NCI-H2227 (cell line): ENCODE data around the gene PGS1.
"Not testable (repeated sequence)": the region's sequence is repeated elsewhere in the genome, so short reads cannot be mapped to it uniquely, and the experiment has no call there.

Experiments used
- DNase-seq: peaks from one replicate; lab custom pipeline; 2025; ENCODE audit not compliant: unreplicated experiment; lab: John Stamatoyannopoulos, UW

The PGS1 gene

DNA sequence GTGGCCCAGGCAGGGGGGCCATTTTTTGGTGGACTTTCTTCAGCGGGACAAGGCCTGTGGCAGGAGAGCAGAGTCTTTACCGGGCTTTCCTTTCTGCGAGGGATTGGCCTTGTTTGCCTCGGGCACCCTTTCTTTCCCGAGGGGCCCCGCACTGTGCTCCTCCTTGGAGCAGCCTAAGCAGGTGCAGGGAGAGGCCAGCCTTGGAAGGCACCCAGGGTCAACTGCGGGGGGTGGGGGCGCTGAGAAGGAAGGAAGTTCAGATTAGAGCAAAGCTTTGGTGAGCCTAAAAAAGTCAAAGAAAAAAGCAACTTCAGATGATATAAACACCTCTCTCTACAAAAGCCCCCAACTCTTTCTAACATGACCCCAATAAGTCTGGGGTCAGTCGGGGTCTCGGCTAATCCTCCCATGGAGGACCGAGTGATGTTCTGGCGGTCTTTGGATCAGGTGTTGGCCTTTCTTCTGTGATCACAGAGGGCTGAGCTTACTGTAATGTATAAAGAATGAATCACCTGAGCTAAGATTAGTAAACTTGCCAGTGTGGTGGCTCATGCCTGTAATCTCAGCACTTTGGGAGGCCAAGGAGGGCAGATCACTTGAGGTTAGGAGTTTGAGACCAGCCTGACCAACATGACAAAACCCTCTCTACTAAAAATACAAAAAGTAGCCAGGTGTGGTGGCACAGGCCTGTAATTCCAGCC, 63.0 kb downstream of the PGS1 start:
- DNase-seq = no peak

DNA sequence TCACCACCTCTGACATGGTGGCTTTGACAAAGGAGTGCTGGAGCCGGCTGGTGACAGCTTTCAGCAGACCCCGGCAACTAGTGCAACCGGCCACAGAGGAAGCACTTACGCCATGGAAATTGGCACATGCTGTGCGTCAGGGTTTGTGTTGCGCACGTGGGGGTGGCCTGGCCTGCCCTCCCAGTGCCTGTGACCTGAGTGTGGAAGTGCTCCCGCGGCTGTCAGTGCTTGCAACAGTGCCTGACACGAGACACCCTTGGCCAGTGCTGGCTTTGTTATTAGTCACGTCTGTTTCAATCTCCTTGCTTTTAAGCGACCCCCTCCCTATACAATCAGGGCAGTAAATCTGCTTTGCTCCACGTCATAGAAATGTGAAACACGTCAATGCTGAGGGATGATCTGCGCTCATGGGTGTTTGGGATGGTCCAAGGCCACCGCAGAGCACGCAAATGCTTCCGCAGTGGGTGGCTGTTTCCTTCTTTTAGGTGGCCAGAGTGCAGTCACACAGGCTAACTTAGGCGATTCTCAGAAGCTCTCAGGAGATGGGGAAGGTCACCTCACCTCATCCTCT, 64.3 kb downstream of the PGS1 start:
- DNase-seq = no peak

DNA sequence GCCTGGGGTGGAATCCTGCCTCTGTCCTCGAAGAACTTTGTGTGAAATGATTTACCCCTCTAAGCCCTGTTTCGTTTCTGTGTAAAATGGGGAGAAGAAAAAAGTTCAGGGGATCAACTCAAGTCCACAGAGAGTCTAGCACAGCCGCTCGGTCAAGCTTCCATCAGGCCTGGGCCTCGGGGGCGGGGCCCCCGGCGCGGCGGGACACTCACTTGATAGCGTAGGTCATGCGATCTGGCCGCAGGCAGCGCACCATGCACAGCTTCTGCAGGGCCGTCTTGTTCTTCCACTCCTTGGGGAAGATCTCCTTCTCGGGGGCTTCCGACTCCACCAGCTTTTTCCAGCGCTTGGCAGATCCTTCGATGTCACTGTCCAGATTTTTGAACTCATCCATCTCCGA, 65.9 kb downstream of the PGS1 start:
- no peak for DNase-seq

DNA sequence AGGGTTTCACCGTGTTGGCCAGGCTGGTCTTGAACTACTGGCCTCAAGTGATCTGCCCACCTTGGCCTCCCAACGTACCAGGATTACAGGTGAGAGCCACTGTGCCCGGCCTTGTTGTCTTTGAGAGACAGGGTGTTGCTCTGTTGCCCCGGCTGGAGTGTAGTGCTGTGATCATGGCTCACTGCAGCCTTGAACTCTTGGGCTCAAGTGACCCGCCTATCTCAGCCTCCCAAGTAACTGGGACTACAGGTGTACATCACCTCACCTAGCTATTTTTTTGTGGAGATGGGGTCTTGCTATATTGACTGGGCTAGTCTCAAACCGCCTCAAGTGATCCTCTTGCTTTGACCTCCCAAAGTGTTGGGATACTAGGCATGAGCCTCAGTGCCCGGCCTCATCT, 68.4 kb downstream of the PGS1 start:
- DNase-seq = no peak

DNA sequence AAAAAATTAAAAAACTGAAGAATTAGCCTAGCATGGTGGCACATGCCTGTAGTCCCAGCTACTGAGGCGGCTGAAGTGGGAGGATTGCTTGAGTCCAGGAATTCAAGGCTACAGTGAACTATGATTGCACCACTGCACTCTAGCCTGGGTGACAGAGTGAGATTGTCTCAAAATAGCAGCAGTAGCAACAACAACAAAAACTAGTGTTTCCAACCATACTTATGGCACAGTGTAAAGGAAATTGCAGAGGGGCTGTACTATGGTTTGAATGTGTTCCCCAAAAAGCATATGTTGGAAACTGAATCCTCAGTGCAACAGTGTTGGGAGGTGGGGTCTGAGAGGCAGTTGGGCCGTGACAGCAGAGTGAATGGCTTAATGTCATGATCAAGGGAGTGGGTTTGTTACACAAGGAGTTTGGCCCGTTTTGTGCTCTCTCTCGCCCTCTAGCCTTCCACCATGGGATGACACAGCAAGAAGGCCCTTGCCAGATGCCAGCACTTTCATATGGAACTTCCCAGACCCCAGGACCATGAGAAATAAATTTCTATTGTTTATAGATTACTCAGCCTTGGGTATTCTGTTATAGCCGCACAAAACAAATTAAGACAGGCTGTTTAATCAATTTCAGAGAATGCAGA, 70.0 kb downstream of the PGS1 start:
- DNase-seq = no peak

DNA sequence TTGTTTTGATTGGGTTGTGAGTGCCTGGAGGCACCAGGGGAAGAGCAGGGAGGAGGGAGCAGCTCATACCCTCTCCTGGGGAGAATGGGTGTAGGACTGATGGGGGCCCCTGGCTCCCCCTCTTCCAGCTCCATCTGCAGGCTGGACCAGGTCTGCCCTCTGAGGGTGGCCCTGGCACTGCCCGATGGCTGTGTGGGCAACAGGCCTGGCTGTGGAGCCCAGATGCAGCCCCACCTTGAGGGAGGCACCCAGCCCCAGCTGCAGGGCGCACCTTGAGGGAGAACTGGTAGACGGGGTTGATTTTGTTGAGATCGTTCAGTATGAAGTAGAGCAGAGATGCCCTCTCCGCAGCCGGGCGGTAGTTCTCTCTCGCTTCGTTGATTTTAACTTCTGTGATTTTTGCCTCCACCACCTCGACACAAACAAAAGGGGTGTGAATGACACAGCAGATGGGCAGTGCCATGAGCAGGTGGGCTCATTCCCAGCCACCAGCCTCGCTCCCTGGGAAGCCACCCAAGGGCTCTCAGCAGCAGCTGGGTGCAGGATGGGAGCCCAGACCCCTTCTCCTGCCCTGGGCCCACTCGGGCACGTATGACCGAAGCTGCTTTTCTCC, 71.6 kb downstream of the PGS1 start:
- no peak for DNase-seq

DNA sequence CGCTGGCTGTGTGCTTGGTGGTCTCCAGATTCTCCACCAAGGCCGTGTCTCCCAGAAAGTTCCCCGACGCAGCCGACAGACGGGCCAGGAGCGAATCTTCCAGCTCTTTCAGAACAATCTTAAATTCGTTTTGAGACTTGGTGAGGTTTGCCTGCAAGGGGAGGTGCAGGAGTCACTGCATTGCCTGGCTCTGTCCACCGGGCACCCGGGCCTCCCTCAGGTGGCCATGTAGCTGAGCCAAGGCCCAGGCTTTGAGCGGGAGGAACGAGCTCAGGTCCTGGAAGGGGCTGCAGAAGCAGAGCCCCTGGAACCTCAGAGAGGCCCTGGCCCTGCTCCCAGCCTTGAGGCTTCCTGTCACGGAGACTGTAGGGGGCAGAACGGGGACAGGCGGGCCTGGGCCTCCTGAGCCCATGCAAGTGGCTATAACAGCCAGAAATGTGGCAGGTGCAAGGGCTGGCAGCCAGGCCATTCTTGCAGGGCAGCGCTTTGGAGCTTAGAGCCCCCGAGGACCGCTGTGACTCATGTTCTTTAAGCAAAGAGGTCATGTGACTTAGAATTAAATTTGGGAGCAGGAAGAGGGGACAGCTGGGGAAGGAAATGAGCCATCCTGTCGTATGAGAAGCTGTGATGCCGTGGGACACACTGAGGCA, 72.4 kb downstream of the PGS1 start:
- no peak for DNase-seq

DNA sequence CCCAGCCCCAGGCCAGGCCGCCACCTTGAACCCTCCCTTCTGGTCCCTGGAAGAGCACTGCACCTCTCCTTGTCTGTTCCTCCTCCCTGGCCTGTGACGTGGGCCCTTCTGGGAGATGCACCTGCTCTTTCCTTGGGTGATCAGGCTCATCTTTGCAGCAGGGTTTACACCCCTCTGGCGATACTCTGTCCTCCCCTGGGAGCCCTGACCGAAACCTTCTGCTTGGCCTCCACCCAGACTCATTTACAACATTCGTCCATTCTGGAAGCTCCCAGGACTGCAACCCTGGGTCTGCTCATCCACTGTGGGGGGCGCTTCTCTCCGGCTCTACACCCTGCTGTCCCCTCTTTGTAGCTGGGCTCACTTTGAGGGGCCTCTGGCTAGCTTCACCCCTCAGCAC, 73.3 kb downstream of the PGS1 start:
- no peak for DNase-seq

DNA sequence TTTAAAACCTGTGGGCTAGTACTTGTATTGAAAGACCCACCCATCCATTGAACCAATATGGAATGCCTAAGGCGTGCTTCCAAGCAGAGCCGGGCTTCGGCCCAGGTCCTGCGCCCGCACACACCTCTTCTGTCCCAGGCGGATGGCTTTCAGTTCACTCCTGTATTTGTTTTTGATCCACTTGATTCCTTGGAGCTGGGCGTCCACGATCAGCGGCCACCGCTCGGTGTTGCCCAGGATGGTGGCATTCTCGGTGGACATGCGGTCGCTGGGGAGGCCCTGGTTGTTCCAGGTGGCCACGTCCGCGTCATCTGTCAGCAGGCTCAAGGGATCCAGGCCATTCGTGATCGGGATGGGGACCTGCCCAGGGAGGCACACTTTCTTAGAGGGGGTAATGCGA, 75.9 kb downstream of the PGS1 start:
- no peak for DNase-seq

DNA sequence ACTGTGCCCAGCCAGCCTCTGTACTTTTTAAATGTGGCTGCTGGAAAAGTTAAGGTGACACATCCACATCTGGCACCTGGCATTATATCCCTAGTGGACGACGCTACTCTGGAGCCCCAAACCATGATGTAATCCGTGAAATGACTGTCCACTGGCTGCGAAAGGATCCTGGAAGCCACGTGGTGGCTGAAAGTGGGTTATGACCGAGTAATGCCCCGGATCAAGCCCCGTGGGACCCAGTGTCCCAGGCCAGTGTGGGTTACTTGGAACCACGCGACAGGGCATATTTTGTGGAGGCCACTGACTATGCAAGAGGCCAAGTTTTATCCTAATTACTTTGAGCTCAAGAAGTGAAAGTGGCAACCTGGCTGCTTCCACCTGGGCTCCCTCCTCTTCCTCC, 79.6 kb downstream of the PGS1 start:
- no peak for DNase-seq

DNA sequence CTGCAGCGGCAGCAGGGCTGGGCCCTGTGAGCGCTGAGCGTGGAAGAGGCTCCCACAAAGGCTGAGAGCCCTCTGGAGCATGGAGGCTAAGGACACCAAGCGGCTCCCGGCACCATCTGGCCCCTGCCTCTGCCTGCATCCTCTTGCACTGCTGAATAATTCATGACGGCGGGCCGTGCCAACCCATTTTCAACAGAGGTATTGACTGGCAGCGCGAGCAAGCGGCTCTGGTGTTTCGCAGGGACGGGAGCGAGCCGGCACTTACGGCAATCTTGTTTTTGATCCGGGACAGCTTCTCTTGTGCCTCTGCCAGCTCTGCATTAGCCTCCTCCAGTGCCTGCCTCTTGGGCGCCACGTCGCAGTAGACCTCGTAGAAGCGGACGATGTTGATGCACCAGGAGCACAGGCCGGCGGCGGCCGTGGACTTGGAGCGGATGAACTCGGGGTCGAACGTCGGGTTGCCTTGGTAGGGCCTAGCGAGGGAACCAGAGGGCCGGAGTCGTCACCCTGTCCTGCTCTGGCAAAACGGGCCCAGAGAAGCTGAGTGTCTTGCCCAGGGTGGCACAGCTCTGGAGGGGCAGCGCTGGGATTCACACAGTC, 80.4 kb downstream of the PGS1 start:
- no peak for DNase-seq

DNA sequence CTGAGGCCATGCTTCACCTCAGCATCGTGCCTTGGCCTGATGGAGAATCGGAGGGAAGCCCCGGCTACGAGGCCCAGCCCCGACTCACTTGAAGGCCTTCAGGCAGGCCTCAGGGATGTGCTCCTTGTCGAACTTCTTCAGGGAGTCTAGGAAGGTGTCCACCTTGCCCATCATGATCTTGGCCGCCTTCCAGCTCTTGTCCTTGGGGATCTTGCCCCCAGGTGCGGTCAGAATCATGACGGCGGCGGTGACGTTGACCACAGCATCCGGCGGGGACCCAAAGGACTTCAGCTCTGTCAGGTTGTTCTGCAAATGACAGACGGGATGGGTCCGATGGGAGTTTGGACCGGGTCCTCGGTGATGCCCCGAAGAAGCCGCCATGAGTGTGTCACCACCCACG, 81.2 kb downstream of the PGS1 start:
- no peak for DNase-seq

DNA sequence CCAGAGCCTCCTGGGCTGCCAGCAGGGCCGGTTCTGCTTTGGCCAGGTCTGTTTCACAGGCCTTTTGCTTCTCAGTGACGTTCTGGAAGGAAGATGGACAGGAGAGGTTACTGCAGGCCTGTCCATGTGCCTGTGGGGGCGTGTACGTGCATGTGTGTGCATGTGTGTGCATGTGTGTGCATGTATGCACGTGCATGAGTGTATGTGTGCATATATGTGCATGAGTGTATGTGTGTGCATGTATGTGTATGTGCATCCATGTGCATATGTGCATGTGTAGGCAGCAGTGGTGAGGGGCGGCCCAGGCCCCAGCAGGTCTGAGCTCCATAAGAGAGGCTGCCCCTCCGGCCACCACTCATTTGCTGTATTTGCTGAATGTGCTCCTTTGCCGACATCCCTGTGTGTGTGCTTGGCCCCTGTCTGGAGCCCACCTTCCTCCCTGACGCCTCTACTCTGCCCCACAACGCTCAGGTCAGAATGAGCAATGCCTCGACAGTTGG, 81.8 kb downstream of the PGS1 start:
- no peak for DNase-seq

DNA sequence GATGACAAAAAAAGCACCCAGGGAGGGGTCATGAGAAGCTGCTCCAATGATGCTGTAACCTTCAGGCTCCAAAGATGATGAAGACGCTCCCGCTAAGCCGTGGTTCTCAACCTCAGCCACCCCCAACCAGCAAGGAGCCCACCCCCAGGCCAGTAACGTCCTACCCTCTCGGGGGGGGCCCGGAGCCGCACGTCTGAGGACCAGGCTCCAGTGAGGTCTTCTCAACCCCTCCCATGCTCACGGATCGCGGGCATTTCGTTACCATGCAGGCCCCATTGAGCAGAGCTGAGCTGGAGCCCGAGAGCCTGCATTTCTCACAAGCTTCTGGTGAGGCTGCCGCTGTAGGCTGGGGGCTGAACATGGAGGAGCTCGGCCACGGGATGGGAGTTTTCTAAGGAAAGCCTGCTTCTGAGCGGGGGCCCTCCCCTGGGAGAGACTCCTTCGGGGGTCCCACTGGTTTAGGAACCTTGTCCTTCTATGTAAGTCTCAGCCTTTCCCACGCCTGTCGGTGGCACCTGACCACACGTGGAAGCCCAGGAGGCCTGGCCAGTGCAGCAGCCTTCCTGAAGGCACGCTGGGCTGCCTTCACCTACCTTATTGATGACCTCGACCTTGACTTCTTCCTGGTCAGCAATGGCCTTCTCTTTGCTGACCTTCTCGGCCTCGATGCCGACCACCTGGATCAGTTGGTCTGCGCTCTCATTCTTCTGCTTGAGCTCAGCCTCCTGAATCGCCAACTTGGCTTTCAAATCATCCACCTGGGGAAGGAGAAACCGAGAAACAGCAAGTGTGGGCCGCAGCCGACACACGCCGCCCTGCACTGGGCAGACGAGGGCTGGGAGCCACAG, 82.7 kb downstream of the PGS1 start:
- no peak for DNase-seq

DNA sequence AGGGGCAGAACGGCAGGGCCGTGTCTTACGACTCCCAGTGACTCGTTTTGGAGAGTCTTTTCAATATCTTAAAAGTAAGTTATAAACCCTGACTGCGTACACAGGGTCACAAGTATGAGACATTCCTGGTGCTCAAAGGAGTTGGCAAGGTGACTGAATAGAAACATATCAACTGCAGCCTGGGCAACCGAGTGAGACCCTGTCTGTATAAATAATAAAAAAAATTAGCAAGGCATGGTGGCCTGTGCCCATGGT, 83.3 kb downstream of the PGS1 start:
- no peak for DNase-seq

DNA sequence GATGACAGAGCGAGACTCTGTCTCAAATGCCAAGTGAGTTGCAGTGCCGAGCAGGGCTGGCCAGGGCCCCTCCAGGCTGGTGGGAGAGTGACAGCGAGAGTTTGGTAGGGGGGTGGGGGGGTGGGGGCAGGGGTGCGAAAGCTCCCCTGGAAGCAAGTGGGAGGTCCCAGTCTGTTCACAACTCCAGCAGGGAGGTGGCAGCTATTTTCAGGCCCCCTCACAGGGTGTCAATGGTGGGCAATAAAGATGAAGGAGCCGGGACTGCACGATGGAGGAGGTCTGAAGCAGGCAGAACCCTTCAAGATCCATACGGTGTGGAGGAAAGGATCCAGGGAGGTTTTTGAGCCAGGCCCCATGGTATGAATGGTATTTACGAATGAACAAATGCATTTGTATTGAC, 83.7 kb downstream of the PGS1 start:
- DNase-seq = no peak

DNA sequence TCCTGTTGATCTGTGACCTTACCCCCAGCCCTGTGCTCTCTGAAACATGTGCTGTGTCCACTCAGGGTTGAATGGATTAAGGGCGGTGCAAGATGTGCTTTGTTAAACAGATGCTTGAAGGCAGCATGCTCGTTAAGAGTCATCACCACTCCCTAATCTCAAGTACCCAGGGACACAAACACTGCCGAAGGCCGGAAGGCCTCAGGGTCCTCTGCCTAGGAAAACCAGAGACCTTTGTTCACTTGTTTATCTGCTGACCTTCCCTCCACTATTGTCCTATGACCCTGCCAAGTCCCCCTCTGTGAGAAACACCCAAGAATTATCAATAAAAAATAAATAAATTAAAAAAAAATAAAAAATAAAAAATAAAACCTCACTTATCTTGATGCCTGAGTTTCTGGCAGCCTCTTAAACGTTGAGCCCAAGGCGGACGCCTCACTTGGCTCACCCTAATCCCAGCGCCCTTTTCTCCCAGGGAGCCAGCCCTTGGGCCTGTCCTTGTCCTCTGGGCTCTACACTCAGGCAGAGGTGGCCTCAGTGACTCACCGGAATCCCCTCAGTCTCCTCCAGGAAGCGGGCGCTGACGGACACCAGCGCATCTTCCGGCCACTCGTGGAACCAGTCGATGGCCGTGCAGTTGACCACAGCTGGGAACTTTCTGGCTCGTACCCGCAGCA, 87.8 kb downstream of the PGS1 start:
- DNase-seq = not testable (repeated sequence)

DNA sequence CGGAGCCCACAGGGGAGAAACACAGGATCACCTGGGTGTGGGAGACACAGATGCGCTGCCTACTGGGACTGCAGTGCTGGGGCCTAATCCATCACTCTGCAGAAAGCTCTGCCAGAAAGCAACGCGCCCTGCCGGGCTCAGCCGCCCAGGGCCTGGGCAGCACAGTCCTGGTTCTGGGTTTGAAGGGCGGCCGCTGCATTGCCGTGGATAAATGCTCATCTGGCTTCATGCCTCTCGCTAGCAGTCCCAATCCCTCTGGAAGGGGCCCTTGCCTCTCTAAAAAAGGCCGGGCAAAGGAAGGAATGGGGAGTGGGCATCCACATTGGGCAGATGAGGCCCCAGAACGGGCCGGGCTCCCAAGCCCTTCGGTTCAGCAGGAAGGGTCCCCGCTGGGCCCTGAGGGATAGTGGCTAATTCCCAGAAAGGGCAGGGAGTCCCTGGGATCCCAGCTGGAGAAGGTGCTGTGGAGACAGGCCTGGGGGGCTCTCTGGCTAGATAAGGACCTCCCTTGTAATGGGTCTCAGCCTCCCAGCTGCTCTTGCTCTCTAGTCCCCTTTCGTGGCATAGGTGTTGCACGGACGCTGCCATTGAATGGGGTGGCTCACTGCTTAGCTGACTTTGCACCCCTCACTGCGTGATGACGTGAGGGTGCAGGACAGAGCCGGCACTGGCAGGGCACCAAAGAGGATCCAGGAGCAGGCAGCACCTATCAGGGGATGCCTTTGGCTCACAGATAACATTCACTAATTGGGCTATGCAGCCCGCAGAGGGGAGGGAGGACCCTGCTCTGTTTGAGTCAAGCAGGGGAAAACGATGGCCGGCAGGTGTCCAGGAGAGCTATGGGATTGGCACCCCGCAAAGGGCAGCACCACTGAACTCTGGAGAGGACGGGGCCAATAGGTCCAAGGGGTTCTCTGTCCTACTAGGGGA, 88.6 kb downstream of the PGS1 start:
- no peak for DNase-seq

DNA sequence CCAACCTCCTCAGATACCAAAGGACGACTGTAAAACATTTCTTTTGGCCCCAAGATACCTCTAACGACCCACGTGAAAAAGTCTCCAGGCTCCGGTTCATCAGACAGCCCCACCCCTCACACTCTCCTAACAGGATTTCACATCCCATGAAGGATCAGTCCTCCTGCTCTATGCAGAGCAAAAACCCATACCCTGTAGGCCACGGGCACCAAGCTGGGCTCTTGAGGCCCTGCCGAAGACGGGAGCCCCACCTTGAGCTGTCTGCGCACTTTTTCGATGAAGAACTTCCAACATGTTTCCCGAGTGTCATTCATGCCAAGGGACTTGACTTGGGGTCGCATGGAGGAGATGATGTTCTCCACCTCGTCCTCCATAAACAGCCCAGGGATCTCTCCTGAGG, 89.9 kb downstream of the PGS1 start:
- DNase-seq = no peak
